Calu3 (cell line): Measurements from ENCODE around the gene MMP25. TPM values are rescaled to one million over a fixed set of nuclear protein-coding genes. Genes with fewer than 3 reads are reported as not detected.

Experiments used
- Bru-seq: library from RNA; stranded (reverse); fragments of 400-500 nt; gene quantifications from one replicate; lab custom pipeline; 2021; lab: Mats Ljungman, UMichigan
- BruChase-seq, 2 experiments: library from RNA; stranded (reverse); fragments of 400-500 nt; gene quantifications; one replicate each; lab custom pipeline; 2021; lab: Mats Ljungman, UMichigan
- BruUV-seq: library from RNA; stranded (reverse); fragments of 400-500 nt; replicated peaks from 2 replicates; lab custom pipeline; 2021; lab: Mats Ljungman, UMichigan
- CTCF ChIA-PET: fragments of 300-600 bp; sonication (Branson Sonifier 250); formaldehyde crosslinking; loops from one replicate; lab custom pipeline; 2022; ENCODE audit warnings: antibody characterized with exemption; lab: Charles Lee
- DNase-seq: peaks from one replicate; pipeline ENCODE4 v3.0.0; 2022
- H3K27ac Mint-ChIP-seq: one replicate; pipeline ENCODE4 v1.8.0; 2022; ENCODE audit warnings: mixed read lengths; ENCODE audit not compliant: unreplicated experiment
- H3K27me3 Mint-ChIP-seq: one replicate; pipeline ENCODE4 v1.8.0; 2022; ENCODE audit warnings: mixed read lengths; ENCODE audit not compliant: unreplicated experiment
- H3K36me3 Mint-ChIP-seq: one replicate; pipeline ENCODE4 v1.8.0; 2022; ENCODE audit warnings: mild to moderate bottlenecking, moderate library complexity, mixed read lengths; ENCODE audit not compliant: insufficient read depth, unreplicated experiment
- H3K4me1 Mint-ChIP-seq: one replicate; pipeline ENCODE4 v1.8.0; 2022; ENCODE audit warnings: mild to moderate bottlenecking, low read depth, mixed read lengths; ENCODE audit not compliant: unreplicated experiment
- H3K4me3 Mint-ChIP-seq: one replicate; pipeline ENCODE4 v1.8.0; 2022; ENCODE audit warnings: mild to moderate bottlenecking, low read depth, moderate library complexity, mixed read lengths; ENCODE audit not compliant: unreplicated experiment
- H3K9me3 Mint-ChIP-seq: one replicate; pipeline ENCODE4 v1.8.0; 2022; ENCODE audit warnings: low read depth, mixed read lengths; ENCODE audit not compliant: unreplicated experiment
- CTCF ChIP-seq: fragments of 200-600 bp; IDR thresholded peaks from one replicate; pipeline ENCODE4 v1.8.0; 2022; ENCODE audit warnings: antibody characterized with exemption; ENCODE audit not compliant: unreplicated experiment
- intact Hi-C: fragments of 100-400 bp; cut with micrococcal nuclease; formaldehyde crosslinking; loops from one replicate; pipeline ENCODE4 v1.10.0; 2022; ENCODE audit not compliant: unreplicated experiment
- long read RNA-seq: library from polyadenylated mRNA; stranded (forward); transcript quantifications from one replicate; pipeline ENCODE4 v2.0.0, GENCODE V29; 2022
- total RNA-seq: library from RNA; stranded (reverse); gene quantifications from 2 replicates; pipeline ENCODE4 v1.2.3, GENCODE V29; 2022

The MMP25 gene
- 0.27 and 0.31 TPM in 2 replicates for total RNA-seq
- Bru-seq, nascent RNA, result percentile 12 among the genes with signal in this experiment
- percentile 36 among the genes with signal in this experiment for BruChase-seq, experiment 1, labeled RNA remaining after a 6-hour chase
- percentile 25 among the genes with signal in this experiment for BruChase-seq, experiment 2, labeled RNA remaining after a 2-hour chase
- long read RNA-seq, partial matches to known transcripts, result 0 of 3 reads
- long read RNA-seq, other reads (novel, unspliced or antisense), result 3 of 3 reads

- no peak within 1 kb of the TSS for H3K27ac Mint-ChIP-seq
- BruUV-seq, result no TSS peak
- H3K27me3 Mint-ChIP-seq, result peaks cover 71% of the 10 kb centered on the region
- peaks cover 9% of the 10 kb centered on the region for H3K36me3 Mint-ChIP-seq
- CTCF ChIA-PET, result interaction anchor here (0.6 to 1.6 kb wide), 4 partner anchors 10 to 1413 kb away, joined by 3 to 8 read pairs (median 4); no protein-coding TSS in a partner anchor
- H3K9me3 Mint-ChIP-seq, result no peaks in the 10 kb centered on the region
- H3K4me1 Mint-ChIP-seq, result no peaks in the 10 kb centered on the region
- peak within 1 kb of the TSS; percentile 63 for H3K4me3 Mint-ChIP-seq
- no peak for TF ChIP-seq CTCF
- DNase-seq, result no peak
- intact Hi-C loops, result no loop called here
Measured at GRCh38 chr16:3045758-3046640, at the start of gene MMP25. MMP25 (plus strand) TSS chr16:3046561; CDS start chr16:3046918, 357 bp downstream.

GRCh38 chr16:2999929-3000328 lies 46.4 kb upstream of the MMP25 start:
- Mint-ChIP-seq H3K4me1 (peaks cover 11% of the 10 kb centered on the region), H3K27ac (no peak overlapping the region), H3K4me3 (no peak overlapping the region), H3K36me3 (peaks cover 50% of the 10 kb centered on the region), H3K9me3 (no peaks in the 10 kb centered on the region), H3K27me3 (no peaks in the 10 kb centered on the region)
- intact Hi-C loops, result no loop called here
- CTCF ChIA-PET, result interaction anchor here (1.4 kb wide), 1 partner anchor 32 kb away, joined by 3 read pairs; no protein-coding TSS in a partner anchor
- no peak for DNase-seq
- TF ChIP-seq CTCF, result no peak
- no TSS peak for BruUV-seq

GRCh38 chr16:3000540-3000939 lies 45.8 kb upstream of the MMP25 start:
- intact Hi-C loops, result no loop called here
- Mint-ChIP-seq H3K27me3 (no peaks in the 10 kb centered on the region), H3K27ac (no peak overlapping the region), H3K9me3 (no peaks in the 10 kb centered on the region), H3K4me3 (peak overlapping the region; percentile 4), H3K4me1 (peaks cover 11% of the 10 kb centered on the region), H3K36me3 (peaks cover 56% of the 10 kb centered on the region)
- CTCF ChIA-PET, result interaction anchor here (1.4 kb wide), 1 partner anchor 31 kb away, joined by 3 read pairs; no protein-coding TSS in a partner anchor
- TF ChIP-seq CTCF, result no peak
- DNase-seq, result no peak
- BruUV-seq, result no TSS peak

GRCh38 chr16:3001316-3001715 lies 45.0 kb upstream of the MMP25 start:
- no peak for TF ChIP-seq CTCF
- intact Hi-C loops, result no loop called here
- peaks cover 17% of the 10 kb centered on the region for H3K4me1 Mint-ChIP-seq
- DNase-seq, result no peak
- no TSS peak for BruUV-seq
- CTCF ChIA-PET, result no interaction called here
- no peaks in the 10 kb centered on the region for H3K27me3 Mint-ChIP-seq
- H3K27ac Mint-ChIP-seq, result no peak overlapping the region
- no peak overlapping the region for H3K4me3 Mint-ChIP-seq
- peaks cover 63% of the 10 kb centered on the region for H3K36me3 Mint-ChIP-seq
- no peaks in the 10 kb centered on the region for H3K9me3 Mint-ChIP-seq
